ENCODE measurements around the gene IGSF6. TPM values are rescaled to one million over a fixed set of nuclear protein-coding genes. Genes with fewer than 3 reads are reported as not detected.
A peak's percentile ranks its signal among the peaks of the same experiment; 100 is the strongest.

The IGSF6 gene
- total RNA-seq, 1 donor from 2014 or later, result not detected

- no peaks in the 10 kb centered on the region for H3K27me3 Mint-ChIP-seq (ENCODE audit: low read depth)
- H3K27ac Mint-ChIP-seq, result no peak overlapping the region
- H3K4me3 Mint-ChIP-seq, result no peak overlapping the region
- H3K4me1 Mint-ChIP-seq, result peaks cover 2% of the 10 kb centered on the region
- no peaks in the 10 kb centered on the region for H3K9me3 Mint-ChIP-seq
- peaks cover 4% of the 10 kb centered on the region for H3K36me3 Mint-ChIP-seq
- TF ChIP-seq CTCF (IDR thresholded peaks at IDR 0.05; ENCODE audit: unreplicated experiment), result no peak
- DNase-seq (ENCODE audit: low spot score in 2 of 2, unreplicated experiment in 2 of 2), result no peak
Observed at GRCh38 chr16:21644674-21645073, 7.7 kb downstream of the IGSF6 start.

- no peak overlapping the region for H3K27ac Mint-ChIP-seq
Observed at GRCh38 chr16:21643785-21644184, 8.6 kb downstream of the IGSF6 start.

DNA sequence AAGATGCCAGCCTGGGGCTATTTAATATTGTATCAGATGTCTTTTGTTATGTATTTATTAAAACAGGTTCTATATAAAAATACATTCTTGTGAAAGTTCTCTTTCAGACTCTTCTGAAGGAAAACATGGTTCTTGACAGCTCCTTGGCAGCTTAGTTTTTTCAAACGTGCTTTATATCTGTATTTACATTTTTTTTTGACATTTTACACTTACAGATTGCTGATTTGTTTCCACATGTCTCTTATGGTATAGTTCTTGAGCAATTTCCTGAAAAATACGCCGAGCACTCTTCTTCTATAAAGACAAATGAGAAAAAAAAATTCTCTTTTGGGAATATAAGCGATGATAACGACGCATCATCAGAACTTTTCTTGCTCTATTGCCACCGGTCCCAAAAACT is 9.5 kb downstream of the IGSF6 start:
- no peak for DNase-seq (ENCODE audit: low spot score in 2 of 2, unreplicated experiment in 2 of 2)
- no peaks in the 10 kb centered on the region for H3K27me3 Mint-ChIP-seq (ENCODE audit: low read depth)
- H3K36me3 Mint-ChIP-seq, result peaks cover 4% of the 10 kb centered on the region
- H3K9me3 Mint-ChIP-seq, result no peaks in the 10 kb centered on the region
- peaks cover 2% of the 10 kb centered on the region for H3K4me1 Mint-ChIP-seq
- H3K27ac Mint-ChIP-seq, result peak overlapping the region; percentile 59
- TF ChIP-seq CTCF (IDR thresholded peaks at IDR 0.05; ENCODE audit: unreplicated experiment), result no peak
- no peak overlapping the region for H3K4me3 Mint-ChIP-seq

More at GRCh38 chr16:21643785-21644184, 8.6 kb downstream of the IGSF6 start:
- no peaks in the 10 kb centered on the region for H3K27me3 Mint-ChIP-seq (ENCODE audit: low read depth)
- TF ChIP-seq CTCF (IDR thresholded peaks at IDR 0.05; ENCODE audit: unreplicated experiment), result no peak
- H3K4me3 Mint-ChIP-seq, result no peak overlapping the region
- no peaks in the 10 kb centered on the region for H3K9me3 Mint-ChIP-seq
- H3K4me1 Mint-ChIP-seq, result peaks cover 2% of the 10 kb centered on the region
- peaks cover 4% of the 10 kb centered on the region for H3K36me3 Mint-ChIP-seq
- no peak for DNase-seq (ENCODE audit: low spot score in 2 of 2, unreplicated experiment in 2 of 2)

GRCh38 chr16:21641916-21642315 is 10.5 kb downstream of the IGSF6 start:
- peak overlapping the region; percentile 30 for H3K27ac Mint-ChIP-seq
- H3K27me3 Mint-ChIP-seq (ENCODE audit: low read depth), result no peaks in the 10 kb centered on the region
- no peaks in the 10 kb centered on the region for H3K9me3 Mint-ChIP-seq
- H3K4me3 Mint-ChIP-seq, result no peak overlapping the region
- peaks cover 3% of the 10 kb centered on the region for H3K36me3 Mint-ChIP-seq
- TF ChIP-seq CTCF (IDR thresholded peaks at IDR 0.05; ENCODE audit: unreplicated experiment), result no peak
- DNase-seq (ENCODE audit: low spot score in 2 of 2, unreplicated experiment in 2 of 2), result no peak
- H3K4me1 Mint-ChIP-seq, result peaks cover 2% of the 10 kb centered on the region

GRCh38 chr16:21639493-21639892 is 12.9 kb downstream of the IGSF6 start:
- Mint-ChIP-seq H3K4me3 (no peak overlapping the region), H3K4me1 (no peaks in the 10 kb centered on the region), H3K27me3 (ENCODE audit: low read depth) (no peaks in the 10 kb centered on the region), H3K27ac (no peak overlapping the region), H3K9me3 (no peaks in the 10 kb centered on the region), H3K36me3 (peaks cover 20% of the 10 kb centered on the region)
- TF ChIP-seq CTCF (IDR thresholded peaks at IDR 0.05; ENCODE audit: unreplicated experiment), result no peak
- no peak for DNase-seq (ENCODE audit: low spot score in 2 of 2, unreplicated experiment in 2 of 2)

DNA sequence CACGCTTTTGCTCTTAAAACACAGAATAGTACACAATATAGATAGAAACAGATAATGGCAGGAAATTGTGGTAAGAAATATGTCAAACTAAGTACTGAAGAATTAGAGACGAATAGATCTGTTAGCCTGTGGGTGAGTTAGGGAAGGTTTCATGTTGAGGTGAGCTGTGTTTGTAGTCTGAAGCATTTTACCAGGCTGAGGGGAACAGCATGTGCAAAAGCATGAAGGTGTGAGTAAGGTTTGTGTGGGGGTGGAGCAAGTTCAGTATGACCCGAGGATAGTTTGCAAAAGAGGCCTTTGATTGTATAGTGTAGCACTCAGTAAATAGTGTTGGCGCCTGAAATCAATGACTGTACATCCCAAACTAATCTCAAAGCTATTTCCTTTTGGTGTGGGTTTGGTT is 13.8 kb downstream of the IGSF6 start:
- peaks cover 20% of the 10 kb centered on the region for H3K36me3 Mint-ChIP-seq
- peak overlapping the region; percentile 57 for H3K27ac Mint-ChIP-seq
- no peaks in the 10 kb centered on the region for H3K27me3 Mint-ChIP-seq (ENCODE audit: low read depth)
- no peaks in the 10 kb centered on the region for H3K9me3 Mint-ChIP-seq
- DNase-seq (ENCODE audit: low spot score in 2 of 2, unreplicated experiment in 2 of 2), result no peak
- TF ChIP-seq CTCF (IDR thresholded peaks at IDR 0.05; ENCODE audit: unreplicated experiment), result no peak
- H3K4me3 Mint-ChIP-seq, result no peak overlapping the region
- no peaks in the 10 kb centered on the region for H3K4me1 Mint-ChIP-seq

Data from mesothelial cell of epicardium (in vitro differentiated cells).